OCI-LY1 (cell line): ENCODE results near the gene TFEB.

Experiments
- H2AFZ ChIP-seq: fragments of 200-600 bp; sonication (generic), shearing (Covaris generic); 2 replicates; pipeline ENCODE4 v1.6.0; 2014; ENCODE audit warnings: antibody characterized with exemption, mild to moderate bottlenecking, low read length
- H3F3A ChIP-seq: fragments of 200-600 bp; sonication (generic), shearing (Covaris generic); 2 replicates; pipeline ENCODE4 v1.6.0; 2014; ENCODE audit warnings: mild to moderate bottlenecking, antibody characterized with exemption, low read length, moderate library complexity; ENCODE audit not compliant: insufficient read depth
- H3K27ac ChIP-seq: fragments of 200-600 bp; sonication (generic); 2 replicates; pipeline ENCODE4 v1.5.1; 2014; ENCODE audit warnings: low read length, mixed run types, mild to moderate bottlenecking, low read depth; ENCODE audit not compliant: poor library complexity, severe bottlenecking
- H3K27me3 ChIP-seq: fragments of 200-600 bp; sonication (generic); 2 replicates; pipeline ENCODE4 v1.6.0; 2014; ENCODE audit warnings: antibody characterized with exemption, mild to moderate bottlenecking, low read length, moderate library complexity; ENCODE audit not compliant: insufficient read depth
- H3K36me3 ChIP-seq: fragments of 200-600 bp; sonication (generic); 2 replicates; pipeline ENCODE4 v1.6.1; 2014; ENCODE audit warnings: mild to moderate bottlenecking, antibody characterized with exemption, low read length, moderate library complexity, mixed read lengths; ENCODE audit not compliant: insufficient read depth
- H3K4me1 ChIP-seq: fragments of 200-600 bp; sonication (generic); 2 replicates; pipeline ENCODE4 v1.5.1; 2014; ENCODE audit warnings: mild to moderate bottlenecking, low read length, moderate library complexity; ENCODE audit not compliant: insufficient read depth, severe bottlenecking
- H3K4me2 ChIP-seq: fragments of 200-600 bp; sonication (generic), shearing (Covaris generic); 2 replicates; pipeline ENCODE4 v1.6.1; 2014; ENCODE audit warnings: low read length
- H3K4me3 ChIP-seq: fragments of 200-600 bp; sonication (generic); 2 replicates; pipeline ENCODE4 v1.5.1; 2014; ENCODE audit warnings: low read length, low read depth, mild to moderate bottlenecking, mixed read lengths; ENCODE audit not compliant: poor library complexity, severe bottlenecking
- H3K79me2 ChIP-seq: fragments of 200-600 bp; shearing (Covaris generic); 2 replicates; pipeline ENCODE4 v1.6.1; 2016; ENCODE audit warnings: mixed run types, low read length, mixed read lengths; ENCODE audit not compliant: insufficient read depth
- H3K9ac ChIP-seq: fragments of 200-600 bp; sonication (generic), shearing (Covaris generic); 2 replicates; pipeline ENCODE4 v1.6.1; 2014; ENCODE audit warnings: mild to moderate bottlenecking, low read length, mixed read lengths
- H3K9me2 ChIP-seq: fragments of 200-600 bp; sonication (generic), shearing (Covaris generic); 2 replicates; pipeline ENCODE4 v1.6.1; 2014; ENCODE audit warnings: low read depth, mild to moderate bottlenecking, low read length, mixed read lengths
- H3K9me3 ChIP-seq: fragments of 200-600 bp; shearing (Covaris generic); 2 replicates; pipeline ENCODE4 v1.6.1; 2014; ENCODE audit warnings: low read length, mixed read lengths
- H4K20me1 ChIP-seq: fragments of 200-600 bp; sonication (generic), shearing (Covaris generic); 2 replicates; pipeline ENCODE4 v1.6.0; 2016; ENCODE audit warnings: mild to moderate bottlenecking, low read length; ENCODE audit not compliant: insufficient read depth
- CTCF ChIP-seq: fragments of 200-600 bp; sonication (generic), shearing (Covaris generic); IDR thresholded peaks from 2 replicates; pipeline ENCODE4 v1.5.1; 2017; ENCODE audit warnings: mild to moderate bottlenecking, antibody characterized with exemption, low read length, moderate library complexity, mixed read lengths
- EZH2 ChIP-seq: fragments of 200-600 bp; sonication (generic), shearing (Covaris generic); IDR thresholded peaks from 2 replicates; pipeline ENCODE4 v1.8.0; 2017; ENCODE audit warnings: borderline replicate concordance, mixed run types, mild to moderate bottlenecking, antibody characterized with exemption, low read length, moderate library complexity, mixed read lengths

Gene TFEB

GRCh38 chr6:41654698-41655151 is 80.7 kb downstream of the TFEB start:
- H3K4me2 ChIP-seq: no peak overlapping the region
- no peaks in the 10 kb centered on the region for H4K20me1 ChIP-seq
- no peaks in the 10 kb centered on the region for H3F3A ChIP-seq
- H3K79me2 ChIP-seq: no peaks in the 10 kb centered on the region
- no peaks in the 10 kb centered on the region for H3K9me2 ChIP-seq
- H3K36me3 ChIP-seq: no peaks in the 10 kb centered on the region
- peaks cover 2% of the 10 kb centered on the region; the same call in 1 of the 2 replicates for H3K27me3 ChIP-seq
- H3K9ac ChIP-seq: no peak overlapping the region
- no peak overlapping the region for H3K27ac ChIP-seq
- H2AFZ ChIP-seq: no peak overlapping the region
- TF ChIP-seq CTCF (no peak), EZH2 (no peak)
- H3K9me3 ChIP-seq: no peaks in the 10 kb centered on the region
- no peaks in the 10 kb centered on the region for H3K4me1 ChIP-seq
- no peak overlapping the region for H3K4me3 ChIP-seq

GRCh38 chr6:41654151-41654697 is 81.2 kb downstream of the TFEB start:
- H3K9ac ChIP-seq: no peak overlapping the region

GRCh38 chr6:41653691-41654090 is 81.7 kb downstream of the TFEB start:
- no peak for TF ChIP-seq CTCF
- TF ChIP-seq EZH2: no peak
- Histone ChIP-seq H3K79me2 (no peaks in the 10 kb centered on the region), H3K27me3 (no peaks in the 10 kb centered on the region), H3K27ac (no peak overlapping the region), H3K4me3 (no peak overlapping the region), H3K4me2 (no peak overlapping the region), H3K36me3 (no peaks in the 10 kb centered on the region), H2AFZ (no peak overlapping the region), H3K4me1 (no peaks in the 10 kb centered on the region), H3K9me3 (no peaks in the 10 kb centered on the region), H3K9me2 (no peaks in the 10 kb centered on the region), H3K9ac (no peak overlapping the region), H3F3A (no peaks in the 10 kb centered on the region), H4K20me1 (no peaks in the 10 kb centered on the region)

More at GRCh38 chr6:41654151-41654697, 81.2 kb downstream of the TFEB start:
- Histone ChIP-seq H3K4me2 (no peak overlapping the region), H3K4me3 (no peak overlapping the region), H2AFZ (no peak overlapping the region), H3K27ac (no peak overlapping the region), H3K9me2 (no peaks in the 10 kb centered on the region), H3K79me2 (no peaks in the 10 kb centered on the region), H3K36me3 (no peaks in the 10 kb centered on the region), H3K4me1 (no peaks in the 10 kb centered on the region), H3F3A (no peaks in the 10 kb centered on the region), H3K27me3 (no peaks in the 10 kb centered on the region), H4K20me1 (no peaks in the 10 kb centered on the region), H3K9me3 (no peaks in the 10 kb centered on the region)
- TF ChIP-seq CTCF (no peak), EZH2 (no peak)
